GM23338 (cell line): ENCODE results near the gene GUCY1A1. TPM values are rescaled to one million over a fixed set of nuclear protein-coding genes. Genes with fewer than 3 reads are reported as not detected.

Source experiments
- ATAC-seq: fragments of 200-7000 bp; cut with Tn5 transposase; 3 replicates; pipeline ENCODE4 v1.9.1; 2020
- DNase-seq: peaks from one replicate; pipeline ENCODE4 v3.0.0-alpha.2; 2015; ENCODE audit warnings: low spot score
- H2AFZ ChIP-seq: fragments of 200-600 bp; sonication (generic); 2 replicates; pipeline ENCODE4 v1.8.0; 2016; ENCODE audit warnings: antibody characterized with exemption, mild to moderate bottlenecking, moderate library complexity
- H3F3A ChIP-seq: fragments of 200-600 bp; sonication (generic); replicated peaks from 2 replicates; pipeline ENCODE4 v1.8.0; 2017; ENCODE audit warnings: antibody characterized with exemption, mixed run types, low read depth
- H3K27ac ChIP-seq: fragments of 200-600 bp; sonication (generic); 2 replicates; pipeline ENCODE4 v1.6.1; 2016; ENCODE audit warnings: low read depth
- H3K27me3 ChIP-seq: fragments of 200-600 bp; sonication (generic); 2 replicates; pipeline ENCODE4 v1.8.0; 2016; ENCODE audit warnings: mild to moderate bottlenecking, mixed run types, moderate library complexity; ENCODE audit not compliant: insufficient read depth
- H3K36me3 ChIP-seq: fragments of 200-600 bp; sonication (generic); 2 replicates; pipeline ENCODE4 v1.8.0; 2016; ENCODE audit warnings: mild to moderate bottlenecking; ENCODE audit not compliant: insufficient read depth
- H3K4me1 ChIP-seq: fragments of 200-600 bp; sonication (generic); 2 replicates; pipeline ENCODE4 v1.8.0; 2016; ENCODE audit warnings: mild to moderate bottlenecking, moderate library complexity; ENCODE audit not compliant: insufficient read depth
- H3K4me2 ChIP-seq: fragments of 200-600 bp; sonication (generic); 2 replicates; pipeline ENCODE4 v1.7.1; 2017; ENCODE audit warnings: mixed run types
- H3K4me3 ChIP-seq: fragments of 200-600 bp; sonication (generic); 2 replicates; pipeline ENCODE4 v1.6.1; 2016; ENCODE audit warnings: mixed run types
- H3K79me2 ChIP-seq: fragments of 200-600 bp; sonication (generic); replicated peaks from 2 replicates; pipeline ENCODE4 v1.8.0; 2017; ENCODE audit warnings: mild to moderate bottlenecking; ENCODE audit not compliant: insufficient read depth
- H3K9me2 ChIP-seq: fragments of 200-600 bp; sonication (generic); 2 replicates; pipeline ENCODE4 v1.8.0; 2017; ENCODE audit not compliant: insufficient read depth
- H4K20me1 ChIP-seq: fragments of 200-600 bp; sonication (generic); replicated peaks from 2 replicates; pipeline ENCODE4 v1.8.0; 2017; ENCODE audit warnings: mild to moderate bottlenecking; ENCODE audit not compliant: insufficient read depth
- H3K27ac Mint-ChIP-seq: 2 replicates; pipeline ENCODE4 v1.8.0; 2020; ENCODE audit warnings: inconsistent platforms, mild to moderate bottlenecking, moderate library complexity, mixed read lengths
- H3K27me3 Mint-ChIP-seq: 3 replicates; pipeline ENCODE4 v1.8.0; 2022; ENCODE audit warnings: low read depth, mild to moderate bottlenecking, moderate library complexity, mixed read lengths, inconsistent platforms; ENCODE audit not compliant: insufficient read depth, poor library complexity
- H3K36me3 Mint-ChIP-seq: 3 replicates; pipeline ENCODE4 v1.8.0; 2021; ENCODE audit warnings: low read depth, mild to moderate bottlenecking, inconsistent platforms, moderate library complexity, mixed read lengths
- H3K4me1 Mint-ChIP-seq: 3 replicates; pipeline ENCODE4 v1.8.0; 2020; ENCODE audit warnings: mild to moderate bottlenecking, inconsistent platforms, mixed read lengths
- H3K4me3 Mint-ChIP-seq: 3 replicates; pipeline ENCODE4 v1.8.0; 2021; ENCODE audit warnings: moderate library complexity, mild to moderate bottlenecking, inconsistent platforms, mixed read lengths
- H3K9me3 Mint-ChIP-seq: 3 replicates; pipeline ENCODE4 v1.8.0; 2020; ENCODE audit warnings: moderate library complexity, mild to moderate bottlenecking, inconsistent platforms, mixed read lengths
- CREB1 ChIP-seq: fragments of 250-450 bp; sonication (Bioruptor Pico); IDR thresholded peaks from 2 replicates; pipeline ENCODE4 v1.5.0; 2020; ENCODE audit warnings: low read depth, mild to moderate bottlenecking, moderate library complexity
- EZH2 ChIP-seq: fragments of 200-600 bp; sonication (generic); IDR thresholded peaks from one replicate; pipeline ENCODE4 v1.8.0; 2017; ENCODE audit warnings: antibody characterized with exemption, mild to moderate bottlenecking, low read depth; ENCODE audit not compliant: unreplicated experiment
- EZH2phosphoT487 ChIP-seq: fragments of 200-600 bp; sonication (generic); IDR thresholded peaks from one replicate; pipeline ENCODE4 v1.8.1; 2018; ENCODE audit warnings: antibody characterized with exemption; ENCODE audit not compliant: unreplicated experiment
- JUNB ChIP-seq: IDR thresholded peaks from one replicate; pipeline ENCODE4 v1.6.1; 2016; ENCODE audit warnings: antibody characterized with exemption; ENCODE audit not compliant: unreplicated experiment
- NANOG ChIP-seq: IDR thresholded peaks from 2 replicates; pipeline ENCODE4 v1.6.1; 2016; ENCODE audit warnings: antibody characterized with exemption, borderline replicate concordance
- POLR2AphosphoS5 ChIP-seq: IDR thresholded peaks from 2 replicates; pipeline ENCODE4 v1.6.1; 2016; ENCODE audit warnings: antibody characterized with exemption, low read depth
- STAT1 ChIP-seq: IDR thresholded peaks from one replicate; pipeline ENCODE4 v1.6.1; 2016; ENCODE audit warnings: antibody characterized with exemption; ENCODE audit not compliant: unreplicated experiment
- ZNF114 ChIP-seq: fragments of 250-450 bp; sonication (Bioruptor Pico); IDR thresholded peaks from 2 replicates; pipeline ENCODE4 v1.5.0; 2020; ENCODE audit warnings: mild to moderate bottlenecking, moderate library complexity
- ZNF331 ChIP-seq: fragments of 250-450 bp; sonication (Bioruptor Pico); IDR thresholded peaks from 2 replicates; pipeline ENCODE4 v1.5.0; 2020; ENCODE audit warnings: low read depth, mild to moderate bottlenecking, moderate library complexity
- polyA plus RNA-seq: library from polyadenylated mRNA; unstranded; fragments of >200 nt; fragmentation: Nextera tagmentation; extraction: Ambion mirVana; gene quantifications from 2 replicates; pipeline ENCODE4 v1.2.1, GENCODE V29; 2016
- total RNA-seq: library from RNA; depleted of rRNA; stranded (reverse); fragments of >200 nt; shearing (Covaris generic); gene quantifications from 2 replicates; pipeline ENCODE4 v1.2.3, GENCODE V29; 2014
- TF ChIP-seq, protein P1 (sequence below): IDR thresholded peaks from one replicate; pipeline ENCODE4 v1.6.1; 2018; ENCODE audit warnings: antibody characterized with exemption; ENCODE audit not compliant: unreplicated experiment
- TF ChIP-seq, protein P2 (sequence below): IDR thresholded peaks from 2 replicates; pipeline ENCODE4 v1.6.1; 2016; ENCODE audit warnings: antibody characterized with exemption
- TF ChIP-seq, protein P3 (sequence below), 2 experiments: fragments of 200-600 bp in 1 of 2; sonication (generic) in 1 of 2; conservative IDR thresholded peaks; 2 replicates each; pipeline versions ENCODE4 v1.5.1 to v1.6.1; 2016 to 2017; ENCODE audit warnings: antibody characterized with exemption in 2 of 2, low read depth in 2 of 2, mild to moderate bottlenecking in 2 of 2, moderate library complexity in 1 of 2

GUCY1A1 gene
- total and polyA plus RNA-seq, 2 experiments from 2014 or later: not detected

DNA sequence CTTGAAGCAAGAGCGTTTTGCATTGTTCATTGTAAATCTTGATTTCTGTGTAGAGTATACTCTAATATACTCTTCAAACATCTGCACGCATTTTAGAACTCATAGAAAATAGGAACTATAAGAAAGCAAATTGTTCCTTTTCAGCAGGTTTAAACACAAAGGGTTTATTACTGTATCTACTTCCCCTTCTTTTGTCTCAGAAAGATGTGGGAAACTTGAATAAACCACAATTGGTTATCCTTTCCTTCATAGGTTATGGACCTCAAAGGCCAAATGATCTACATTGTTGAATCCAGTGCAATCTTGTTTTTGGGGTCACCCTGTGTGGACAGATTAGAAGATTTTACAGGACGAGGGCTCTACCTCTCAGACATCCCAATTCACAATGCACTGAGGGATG is 46.2 kb downstream of the GUCY1A1 start:
- no peak overlapping the region for H2AFZ ChIP-seq
- H3K79me2 ChIP-seq: no peaks in the 10 kb centered on the region
- H3K4me3 ChIP-seq: no peak overlapping the region
- no peaks in the 10 kb centered on the region for H3K36me3 ChIP-seq
- H3K9me3 Mint-ChIP-seq: no peaks in the 10 kb centered on the region
- H4K20me1 ChIP-seq: no peaks in the 10 kb centered on the region
- no peaks in the 10 kb centered on the region for H3K36me3 Mint-ChIP-seq
- peaks cover 5% of the 10 kb centered on the region for H3K9me2 ChIP-seq
- H3K4me1 ChIP-seq: no peaks in the 10 kb centered on the region
- TF ChIP-seq, protein P1, sequence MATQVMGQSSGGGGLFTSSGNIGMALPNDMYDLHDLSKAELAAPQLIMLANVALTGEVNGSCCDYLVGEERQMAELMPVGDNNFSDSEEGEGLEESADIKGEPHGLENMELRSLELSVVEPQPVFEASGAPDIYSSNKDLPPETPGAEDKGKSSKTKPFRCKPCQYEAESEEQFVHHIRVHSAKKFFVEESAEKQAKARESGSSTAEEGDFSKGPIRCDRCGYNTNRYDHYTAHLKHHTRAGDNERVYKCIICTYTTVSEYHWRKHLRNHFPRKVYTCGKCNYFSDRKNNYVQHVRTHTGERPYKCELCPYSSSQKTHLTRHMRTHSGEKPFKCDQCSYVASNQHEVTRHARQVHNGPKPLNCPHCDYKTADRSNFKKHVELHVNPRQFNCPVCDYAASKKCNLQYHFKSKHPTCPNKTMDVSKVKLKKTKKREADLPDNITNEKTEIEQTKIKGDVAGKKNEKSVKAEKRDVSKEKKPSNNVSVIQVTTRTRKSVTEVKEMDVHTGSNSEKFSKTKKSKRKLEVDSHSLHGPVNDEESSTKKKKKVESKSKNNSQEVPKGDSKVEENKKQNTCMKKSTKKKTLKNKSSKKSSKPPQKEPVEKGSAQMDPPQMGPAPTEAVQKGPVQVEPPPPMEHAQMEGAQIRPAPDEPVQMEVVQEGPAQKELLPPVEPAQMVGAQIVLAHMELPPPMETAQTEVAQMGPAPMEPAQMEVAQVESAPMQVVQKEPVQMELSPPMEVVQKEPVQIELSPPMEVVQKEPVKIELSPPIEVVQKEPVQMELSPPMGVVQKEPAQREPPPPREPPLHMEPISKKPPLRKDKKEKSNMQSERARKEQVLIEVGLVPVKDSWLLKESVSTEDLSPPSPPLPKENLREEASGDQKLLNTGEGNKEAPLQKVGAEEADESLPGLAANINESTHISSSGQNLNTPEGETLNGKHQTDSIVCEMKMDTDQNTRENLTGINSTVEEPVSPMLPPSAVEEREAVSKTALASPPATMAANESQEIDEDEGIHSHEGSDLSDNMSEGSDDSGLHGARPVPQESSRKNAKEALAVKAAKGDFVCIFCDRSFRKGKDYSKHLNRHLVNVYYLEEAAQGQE: no peak
- no peak for TF ChIP-seq NANOG
- no peak for TF ChIP-seq POLR2AphosphoS5
- TF ChIP-seq, protein P2, sequence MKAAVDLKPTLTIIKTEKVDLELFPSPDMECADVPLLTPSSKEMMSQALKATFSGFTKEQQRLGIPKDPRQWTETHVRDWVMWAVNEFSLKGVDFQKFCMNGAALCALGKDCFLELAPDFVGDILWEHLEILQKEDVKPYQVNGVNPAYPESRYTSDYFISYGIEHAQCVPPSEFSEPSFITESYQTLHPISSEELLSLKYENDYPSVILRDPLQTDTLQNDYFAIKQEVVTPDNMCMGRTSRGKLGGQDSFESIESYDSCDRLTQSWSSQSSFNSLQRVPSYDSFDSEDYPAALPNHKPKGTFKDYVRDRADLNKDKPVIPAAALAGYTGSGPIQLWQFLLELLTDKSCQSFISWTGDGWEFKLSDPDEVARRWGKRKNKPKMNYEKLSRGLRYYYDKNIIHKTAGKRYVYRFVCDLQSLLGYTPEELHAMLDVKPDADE: no peak
- H3K27me3 Mint-ChIP-seq: peaks cover 5% of the 10 kb centered on the region
- no peak overlapping the region for H3K27ac ChIP-seq
- DNase-seq (no peak), ATAC-seq (no peak)
- H3K27me3 ChIP-seq: no peaks in the 10 kb centered on the region
- H3K4me3 Mint-ChIP-seq: no peak overlapping the region
- H3K27ac Mint-ChIP-seq: no peak overlapping the region
- no peaks in the 10 kb centered on the region for H3K4me1 Mint-ChIP-seq
- no peak overlapping the region for H3K4me2 ChIP-seq
- no peaks in the 10 kb centered on the region for H3F3A ChIP-seq

DNA sequence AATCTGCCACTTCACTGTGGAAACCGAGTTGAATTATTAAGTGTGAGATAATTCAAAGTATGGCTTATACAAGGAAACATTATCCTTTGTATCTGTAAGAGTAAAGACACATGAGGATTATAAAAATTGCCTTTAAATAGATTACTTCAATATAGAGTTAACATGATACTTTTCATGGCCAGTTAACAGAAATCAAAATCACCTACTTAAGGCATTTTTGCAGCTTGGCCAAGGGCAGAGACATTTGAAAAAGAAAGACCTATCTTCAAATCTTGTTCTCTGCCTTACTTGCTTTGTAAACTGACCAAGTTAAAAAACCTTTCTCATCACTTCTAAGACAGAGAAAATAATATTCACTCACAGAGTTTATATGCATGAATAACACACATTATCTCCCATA is 47.3 kb downstream of the GUCY1A1 start:
- H3K27me3 ChIP-seq: no peaks in the 10 kb centered on the region
- no peak overlapping the region for H3K27ac ChIP-seq
- no peaks in the 10 kb centered on the region for H3K4me1 ChIP-seq
- no peaks in the 10 kb centered on the region for H3K79me2 ChIP-seq
- H3K36me3 ChIP-seq: no peaks in the 10 kb centered on the region
- peaks cover 5% of the 10 kb centered on the region for H3K27me3 Mint-ChIP-seq
- H2AFZ ChIP-seq: no peak overlapping the region
- no peak overlapping the region for H3K27ac Mint-ChIP-seq
- H3K4me1 Mint-ChIP-seq: no peaks in the 10 kb centered on the region
- ATAC-seq (no peak), DNase-seq (no peak)
- no peaks in the 10 kb centered on the region for H3F3A ChIP-seq
- no peaks in the 10 kb centered on the region for H3K36me3 Mint-ChIP-seq
- no peaks in the 10 kb centered on the region for H4K20me1 ChIP-seq
- no peak overlapping the region for H3K4me3 ChIP-seq
- H3K4me2 ChIP-seq: no peak overlapping the region
- H3K4me3 Mint-ChIP-seq: no peak overlapping the region
- peaks cover 5% of the 10 kb centered on the region for H3K9me2 ChIP-seq
- no peaks in the 10 kb centered on the region for H3K9me3 Mint-ChIP-seq
- TF ChIP-seq, protein P2: no peak
- TF ChIP-seq ZNF331 (no peak), STAT1 (no peak), CREB1 (no peak), EZH2 (no peak), EZH2phosphoT487 (no peak), POLR2AphosphoS5 (no peak), ZNF114 (CRISPR knock-in tag) (no peak), JUNB (no peak)
- TF ChIP-seq, protein P3, sequence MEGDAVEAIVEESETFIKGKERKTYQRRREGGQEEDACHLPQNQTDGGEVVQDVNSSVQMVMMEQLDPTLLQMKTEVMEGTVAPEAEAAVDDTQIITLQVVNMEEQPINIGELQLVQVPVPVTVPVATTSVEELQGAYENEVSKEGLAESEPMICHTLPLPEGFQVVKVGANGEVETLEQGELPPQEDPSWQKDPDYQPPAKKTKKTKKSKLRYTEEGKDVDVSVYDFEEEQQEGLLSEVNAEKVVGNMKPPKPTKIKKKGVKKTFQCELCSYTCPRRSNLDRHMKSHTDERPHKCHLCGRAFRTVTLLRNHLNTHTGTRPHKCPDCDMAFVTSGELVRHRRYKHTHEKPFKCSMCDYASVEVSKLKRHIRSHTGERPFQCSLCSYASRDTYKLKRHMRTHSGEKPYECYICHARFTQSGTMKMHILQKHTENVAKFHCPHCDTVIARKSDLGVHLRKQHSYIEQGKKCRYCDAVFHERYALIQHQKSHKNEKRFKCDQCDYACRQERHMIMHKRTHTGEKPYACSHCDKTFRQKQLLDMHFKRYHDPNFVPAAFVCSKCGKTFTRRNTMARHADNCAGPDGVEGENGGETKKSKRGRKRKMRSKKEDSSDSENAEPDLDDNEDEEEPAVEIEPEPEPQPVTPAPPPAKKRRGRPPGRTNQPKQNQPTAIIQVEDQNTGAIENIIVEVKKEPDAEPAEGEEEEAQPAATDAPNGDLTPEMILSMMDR (conservative IDR thresholded peaks at IDR 0.05; ENCODE audit: low read depth in 2 of 2): no peak
- TF ChIP-seq, protein P1: no peak
